Testis (tissue), 3 donors: ENCODE data around the gene MAP3K3. TPM values are rescaled to one million over a fixed set of nuclear protein-coding genes. Genes with fewer than 3 reads are reported as not detected.

Source experiments
- DNase-seq: peaks from one replicate; pipeline ENCODE4 v3.0.0-alpha.2; 2019
- H3K27ac ChIP-seq, 2 donors: fragments of 200-600 bp; sonication (generic); one replicate each; pipeline ENCODE4 v1.5.1; 2019
- H3K27me3 ChIP-seq: fragments of 200-600 bp; sonication (generic); one replicate; pipeline ENCODE4 v1.5.1; 2019
- H3K36me3 ChIP-seq: fragments of 200-600 bp; sonication (generic); one replicate; pipeline ENCODE4 v1.5.1; 2017; ENCODE audit warnings: low read depth; ENCODE audit errors: missing control alignments
- H3K4me1 ChIP-seq: fragments of 200-600 bp; sonication (generic); one replicate; pipeline ENCODE4 v1.5.1; 2019
- H3K4me3 ChIP-seq, 2 donors: fragments of 200-600 bp; sonication (generic); one replicate each; pipeline ENCODE4 v1.5.1; 2017 to 2019
- H3K9me3 ChIP-seq: fragments of 200-600 bp; sonication (generic); one replicate; pipeline ENCODE4 v1.5.1; 2017
- CTCF ChIP-seq, 3 experiments: fragments of 450-650 bp in 2 of 3; fragments of 200-600 bp in 1 of 3; sonication (generic) in 1 of 3; IDR thresholded peaks; one replicate each; pipeline ENCODE4 v1.5.1; 2016 to 2019; ENCODE audit warnings: antibody characterized with exemption in 3 of 3, mild to moderate bottlenecking in 2 of 3, moderate library complexity in 1 of 3
- POLR2A ChIP-seq: fragments of 450-650 bp; IDR thresholded peaks from one replicate; pipeline ENCODE4 v1.6.1; 2017; ENCODE audit warnings: antibody characterized with exemption, mild to moderate bottlenecking, moderate library complexity
- WGBS, 2 donors: methylation state at CpG; one replicate each; pipeline ENCODE4 v1.1.5; 2018; 5-methylcytosine and 5-hydroxymethylcytosine counted together
- intact Hi-C: fragments of 100-400 bp; cut with DNase I; formaldehyde crosslinking; loops from one replicate; pipeline ENCODE4 v1.15.1; 2023; ENCODE audit warnings: low total_unique reads
- polyA plus RNA-seq: library from polyadenylated mRNA; stranded (reverse); fragments of 350-450 nt; fragmentation: Illumina TruSeq; extraction: RNeasy Lipid Tissue Mini Kit (QIAGEN cat#74804); gene quantifications from one replicate; pipeline ENCODE4 v1.2.3, GENCODE V29; 2014; ENCODE audit warnings: low read depth, low replicate concordance; ENCODE audit not compliant: insufficient read depth
- total RNA-seq, 2 donors: library from RNA; depleted of rRNA; stranded (reverse); fragments of >200 nt; gene quantifications; one replicate each; pipeline ENCODE4 v1.2.3, GENCODE V29; 2016

MAP3K3 gene
- total and polyA plus RNA-seq, 3 donors from 2014 or later = 46.0 to 57.7 (median 57.5) TPM

DNA sequence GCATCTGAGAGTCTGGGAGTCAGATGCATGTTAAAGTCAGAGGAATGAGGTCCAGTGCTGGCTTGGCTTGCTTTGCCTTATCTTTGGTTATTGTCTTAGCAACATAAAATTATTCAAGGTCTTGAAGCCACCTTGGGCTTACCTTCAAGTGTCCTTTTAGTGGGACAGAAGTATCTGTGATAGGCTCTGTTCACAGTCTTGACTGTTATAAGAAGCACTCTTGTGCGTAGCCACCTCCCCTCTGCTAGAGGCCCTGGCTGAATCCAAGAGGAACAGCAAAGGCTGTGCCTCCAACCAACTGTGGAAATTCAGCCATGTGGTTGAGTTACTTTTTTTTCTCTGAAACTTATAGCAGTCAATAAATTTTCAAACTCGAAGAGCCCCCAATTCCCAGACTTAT, 8.6 kb upstream of the MAP3K3 start:
- no peaks in the 10 kb centered on the region for H3K9me3 ChIP-seq
- intact Hi-C loops = loop anchor here (5.0 kb wide), 1 partner anchor 186 kb away; no protein-coding TSS in a partner anchor
- 83 to 86% methylated on average over 2 of the region's 2 CpGs for WGBS, 2 donors
- peaks cover under 1% of the 10 kb centered on the region for H3K4me1 ChIP-seq
- no peak overlapping the region for H3K27ac ChIP-seq
- H3K36me3 ChIP-seq = no peaks in the 10 kb centered on the region
- H3K27me3 ChIP-seq = no peaks in the 10 kb centered on the region
- no peak for TF ChIP-seq CTCF (IDR thresholded peaks at IDR 0.05)
- no peak for TF ChIP-seq POLR2A
- no peak overlapping the region for H3K4me3 ChIP-seq
- no peak for DNase-seq

GRCh38 chr17:63621229-63621683, 961 bp upstream of the MAP3K3 start:
- TF ChIP-seq CTCF (IDR thresholded peaks at IDR 0.05) (no peak), POLR2A (no peak)
- H3K27ac ChIP-seq = peak overlapping the region; percentile 80 to 91
- no peak for DNase-seq
- H3K4me1 ChIP-seq = no peaks in the 10 kb centered on the region
- H3K9me3 ChIP-seq = no peaks in the 10 kb centered on the region
- no peaks in the 10 kb centered on the region for H3K36me3 ChIP-seq
- no peaks in the 10 kb centered on the region for H3K27me3 ChIP-seq
- peak overlapping the region; percentile 57 to 76 for H3K4me3 ChIP-seq
- WGBS, 2 donors = 2% methylated on average over 10 of the region's 10 CpGs
- intact Hi-C loops = loop anchor here (10.0 kb wide), 1 partner anchor 194 kb away; no protein-coding TSS in a partner anchor

DNA sequence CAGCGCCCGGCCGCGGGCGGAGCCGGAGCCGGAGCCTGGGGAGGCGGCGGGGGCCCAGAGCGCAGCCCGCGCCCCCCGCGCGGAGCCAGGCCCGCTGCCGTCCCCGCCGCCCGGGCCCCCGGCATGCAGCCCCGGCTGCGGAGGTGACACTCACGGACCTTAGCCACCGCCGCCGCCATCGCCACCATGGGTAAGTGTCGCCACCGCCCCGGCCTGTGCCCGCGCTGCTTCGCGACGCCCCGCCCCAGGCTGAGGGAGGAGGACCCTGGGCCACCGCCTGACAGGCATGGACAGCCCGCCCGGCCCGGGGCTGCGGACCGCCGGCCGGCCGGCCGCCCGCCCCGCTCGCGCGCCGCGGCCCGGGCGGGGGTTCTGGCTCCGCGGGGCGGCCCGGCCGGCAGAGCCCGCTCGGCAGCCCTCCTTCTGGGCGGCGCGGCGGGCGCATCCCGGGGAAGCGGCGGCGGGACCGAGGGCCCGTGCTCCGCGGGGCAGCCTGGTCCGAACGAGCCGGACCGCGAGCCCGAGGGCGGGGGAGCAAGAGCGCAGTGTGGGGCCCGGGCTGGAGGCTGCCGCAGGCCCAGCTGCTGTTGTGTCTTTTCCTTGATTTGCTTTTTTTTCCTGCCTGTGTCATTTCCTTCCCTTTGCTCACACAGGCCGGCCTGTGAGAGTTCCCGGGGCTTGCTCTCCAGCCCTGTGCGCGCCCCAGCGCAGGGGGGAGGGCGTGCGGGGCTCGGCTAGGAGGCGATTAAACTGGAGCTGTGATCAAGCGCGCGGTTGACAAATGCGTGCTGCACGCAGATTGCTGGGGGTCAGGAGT, 565 bp downstream of the MAP3K3 start:
- Histone ChIP-seq H3K9me3 (no peaks in the 10 kb centered on the region), H3K27ac (peak overlapping the region; percentile 76 to 91), H3K4me1 (peaks cover 5% of the 10 kb centered on the region), H3K27me3 (no peaks in the 10 kb centered on the region), H3K36me3 (no peaks in the 10 kb centered on the region), H3K4me3 (peak overlapping the region; percentile 66 to 76)
- TF ChIP-seq CTCF (IDR thresholded peaks at IDR 0.05) = no peak
- TF ChIP-seq POLR2A = no peak
- DNase-seq = peak; percentile 64
- 0 to 1% methylated on average over 16 to 66 of the region's 100 CpGs for WGBS, 2 donors
- intact Hi-C loops = loop anchor here (10.0 kb wide), 1 partner anchor 192 kb away; no protein-coding TSS in a partner anchor

DNA sequence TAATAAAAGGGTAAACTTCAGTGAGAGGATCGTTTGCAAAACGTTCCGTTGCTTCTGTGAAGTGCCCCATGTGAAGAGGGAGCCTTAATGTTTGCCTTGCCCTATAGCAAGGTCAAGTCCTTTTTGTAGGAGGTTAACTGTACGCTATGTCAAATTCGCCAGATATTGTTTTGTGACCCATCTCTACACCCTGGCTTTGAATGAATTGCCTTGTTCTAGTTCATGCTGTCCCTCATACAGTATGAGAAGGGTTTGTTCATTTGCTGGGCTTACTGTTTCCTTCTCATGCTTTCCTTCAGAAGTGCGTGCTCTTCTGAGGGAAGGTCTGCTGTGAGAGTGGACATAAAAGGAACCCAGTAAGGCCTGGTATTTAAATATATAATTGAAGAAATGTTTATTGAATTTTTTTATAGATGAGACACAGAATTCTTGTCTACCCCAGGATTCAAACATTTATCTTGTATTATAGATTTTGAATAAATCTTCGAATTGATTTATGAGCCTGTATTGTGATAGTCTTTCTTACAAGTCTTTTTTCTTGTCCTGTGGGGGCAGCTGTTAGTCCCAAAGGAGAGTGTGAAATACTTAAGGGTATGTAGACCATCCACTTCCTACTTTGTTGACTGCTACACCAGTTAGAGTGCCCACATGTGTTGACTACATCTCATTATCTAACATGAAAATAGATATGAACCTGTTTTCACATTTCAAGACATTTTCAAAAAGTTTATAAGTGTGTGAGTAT, 1.7 kb downstream of the MAP3K3 start:
- intact Hi-C loops = loop anchor here (10.0 kb wide), 1 partner anchor 191 kb away; no protein-coding TSS in a partner anchor
- peaks cover 5% of the 10 kb centered on the region for H3K4me1 ChIP-seq

More for the DNA sequence above, 1.7 kb downstream of the MAP3K3 start:
- Histone ChIP-seq H3K4me3 (peak overlapping the region in 1 of 2 donors; percentile 66), H3K36me3 (no peaks in the 10 kb centered on the region), H3K9me3 (no peaks in the 10 kb centered on the region), H3K27me3 (no peaks in the 10 kb centered on the region), H3K27ac (peak overlapping the region in 1 of 2 donors; percentile 91)
- 22 to 23% methylated on average over 7 of the region's 7 CpGs for WGBS, 2 donors
- no peak for TF ChIP-seq POLR2A
- no peak for TF ChIP-seq CTCF (IDR thresholded peaks at IDR 0.05)
- no peak for DNase-seq
